HG03520 (cell line): Measurements from ENCODE around the gene PRDX5.
A peak's percentile ranks its signal among the peaks of the same experiment; 100 is the strongest.

Experiments
- ATAC-seq: cut with Tn5 transposase; IDR thresholded peaks from one replicate; pipeline ENCODE4 v1.9.1; 2021; ENCODE audit warnings: mild to moderate bottlenecking, moderate library complexity; ENCODE audit not compliant: unreplicated experiment

PRDX5 gene

DNA sequence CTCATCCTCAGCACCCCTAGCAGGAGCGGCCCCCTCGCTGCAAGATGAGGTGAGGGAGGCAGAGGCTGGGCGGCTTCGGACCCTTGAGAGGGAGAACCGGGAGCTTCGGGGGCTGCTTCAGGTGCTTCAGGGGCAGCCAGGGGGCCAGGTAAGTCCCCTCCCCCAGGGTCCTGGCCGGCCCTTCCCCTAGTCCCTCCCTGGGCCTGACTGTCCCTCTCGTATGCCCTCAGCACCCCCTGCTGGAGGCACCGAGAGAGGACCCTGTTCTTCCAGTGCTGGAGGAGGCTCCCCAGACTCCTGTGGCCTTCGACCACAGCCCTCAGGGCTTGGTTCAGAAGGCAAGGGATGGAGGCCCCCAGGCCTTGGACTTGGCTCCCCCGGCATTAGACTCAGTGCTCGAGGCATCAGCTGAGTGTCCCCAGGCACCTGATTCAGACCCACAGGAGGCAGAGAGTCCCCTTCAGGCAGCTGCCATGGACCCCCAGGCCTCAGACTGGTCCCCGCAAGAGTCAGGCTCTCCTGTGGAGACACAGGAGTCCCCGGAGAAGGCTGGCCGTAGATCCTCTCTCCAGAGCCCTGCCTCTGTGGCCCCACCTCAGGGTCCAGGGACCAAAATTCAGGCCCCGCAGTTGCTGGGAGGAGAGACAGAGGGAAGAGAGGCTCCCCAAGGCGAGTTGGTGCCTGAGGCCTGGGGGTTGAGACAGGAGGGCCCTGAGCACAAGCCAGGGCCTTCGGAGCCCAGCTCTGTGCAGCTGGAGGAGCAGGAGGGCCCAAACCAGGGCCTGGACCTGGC, 26.0 kb downstream of the PRDX5 start:
- ATAC-seq, result no peak

DNA sequence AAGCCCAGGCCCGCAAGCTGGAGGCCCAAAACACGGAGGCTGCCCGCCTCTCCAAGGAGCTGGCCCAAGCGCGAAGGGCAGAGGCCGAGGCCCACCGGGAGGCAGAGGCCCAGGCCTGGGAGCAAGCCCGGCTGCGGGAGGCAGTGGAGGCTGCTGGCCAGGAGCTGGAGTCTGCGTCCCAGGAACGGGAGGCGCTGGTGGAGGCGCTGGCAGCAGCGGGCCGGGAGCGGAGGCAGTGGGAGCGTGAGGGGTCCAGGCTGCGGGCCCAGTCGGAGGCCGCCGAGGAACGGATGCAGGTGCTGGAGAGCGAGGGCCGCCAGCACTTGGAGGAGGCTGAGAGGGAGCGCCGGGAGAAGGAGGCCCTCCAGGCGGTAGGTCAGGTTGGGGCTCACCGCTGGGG, 26.9 kb downstream of the PRDX5 start:
- ATAC-seq, result no peak

DNA sequence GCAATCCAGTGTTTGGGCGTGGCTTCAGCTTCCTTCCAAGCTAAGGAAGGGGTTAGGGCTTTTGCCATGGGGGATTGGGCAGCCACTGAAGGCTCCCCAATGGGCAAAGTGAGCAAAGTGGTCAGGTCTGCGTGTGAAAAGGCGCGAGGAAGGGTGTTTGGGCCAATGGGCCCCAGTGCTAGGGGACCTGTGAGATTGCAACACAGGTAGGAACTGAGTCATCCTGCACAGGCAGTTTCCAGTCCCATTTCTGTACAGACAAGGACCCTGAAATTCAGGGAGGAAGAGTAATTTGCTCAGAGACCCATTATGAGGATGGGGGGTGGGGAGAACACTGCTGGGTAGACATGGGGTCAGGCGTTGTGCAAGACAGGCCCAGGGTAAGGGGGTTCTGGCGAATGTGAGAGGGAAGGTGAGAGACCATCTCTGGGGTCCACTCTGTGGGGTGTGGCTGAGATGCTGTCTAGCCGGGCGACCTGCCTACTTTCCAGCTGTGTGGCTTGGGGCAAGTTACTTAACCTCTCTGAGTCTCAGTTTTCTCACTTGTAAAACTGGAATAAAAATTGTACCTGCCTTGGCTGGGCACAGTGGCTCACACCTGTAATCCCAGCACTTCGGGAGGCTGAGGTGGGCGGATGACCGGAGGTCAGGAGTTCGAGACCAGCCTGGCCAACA, 29.4 kb downstream of the PRDX5 start:
- no peak for ATAC-seq

DNA sequence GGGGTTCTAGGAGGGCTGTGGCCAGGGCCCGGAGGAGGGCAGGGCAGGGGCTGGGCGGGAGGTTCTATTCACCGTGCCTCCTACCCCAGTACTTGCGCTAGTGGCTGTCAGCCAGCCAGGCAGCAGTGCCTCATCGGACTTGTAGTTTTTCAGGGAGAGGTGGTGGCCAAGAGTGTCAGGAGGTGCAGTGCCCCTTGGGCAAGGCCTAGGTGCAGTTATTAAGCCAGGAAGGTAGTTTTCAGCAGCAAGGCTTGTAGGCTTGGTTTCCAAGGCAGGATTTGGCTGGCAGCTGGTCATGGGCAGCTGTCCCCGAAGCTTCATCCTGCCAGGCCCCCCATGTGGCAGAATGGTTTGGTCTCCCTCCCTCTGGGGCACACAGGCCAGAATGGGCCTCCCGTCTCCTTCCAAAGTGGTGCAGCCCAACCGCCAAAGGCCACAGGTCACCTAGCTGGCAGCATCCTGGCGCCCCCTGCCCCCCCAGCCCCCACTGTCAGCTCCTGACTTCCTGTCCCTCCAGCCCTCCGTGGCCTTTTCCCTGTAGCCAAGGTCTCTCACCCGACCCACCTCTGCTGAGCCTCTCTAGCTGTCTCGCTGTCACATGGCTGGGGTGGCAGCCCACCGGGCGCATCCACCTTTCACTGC, 30.6 kb downstream of the PRDX5 start:
- no peak for ATAC-seq

DNA sequence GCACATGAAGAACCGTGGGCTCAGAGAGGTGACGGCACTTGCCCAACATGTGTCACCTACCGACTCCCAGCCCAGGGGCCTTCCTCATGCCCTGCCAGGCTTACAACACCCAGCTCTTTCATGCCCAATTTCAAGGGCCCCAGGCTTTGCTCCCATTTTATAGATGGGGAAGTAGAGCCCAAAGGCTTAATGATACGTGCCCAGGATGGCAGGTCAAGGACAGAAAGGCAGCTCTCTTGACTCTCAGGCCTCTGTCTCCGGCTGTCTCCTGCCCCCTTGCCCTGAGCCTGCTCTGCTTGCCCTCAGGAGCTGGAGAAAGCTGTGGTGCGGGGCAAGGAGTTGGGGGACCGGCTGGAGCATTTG, 31.1 kb downstream of the PRDX5 start:
- ATAC-seq, result no peak

DNA sequence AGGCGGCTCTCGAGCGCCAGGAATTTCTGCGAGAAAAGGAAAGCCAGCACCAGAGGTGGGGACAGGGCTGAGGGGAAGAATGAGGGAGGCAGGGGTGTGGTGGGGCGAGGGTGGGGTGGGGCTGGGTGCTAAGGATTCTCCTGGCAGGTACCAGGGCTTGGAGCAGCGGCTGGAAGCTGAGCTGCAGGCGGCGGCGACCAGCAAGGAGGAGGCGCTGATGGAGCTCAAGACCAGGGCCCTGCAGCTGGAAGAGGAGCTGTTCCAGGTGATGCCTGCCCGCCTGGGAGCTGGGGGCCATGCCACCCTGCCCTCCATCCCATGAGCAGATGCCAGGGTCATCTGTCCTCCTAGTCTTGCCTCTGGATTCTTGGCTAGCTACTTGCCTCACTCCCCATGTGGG, 31.5 kb downstream of the PRDX5 start:
- no peak for ATAC-seq

DNA sequence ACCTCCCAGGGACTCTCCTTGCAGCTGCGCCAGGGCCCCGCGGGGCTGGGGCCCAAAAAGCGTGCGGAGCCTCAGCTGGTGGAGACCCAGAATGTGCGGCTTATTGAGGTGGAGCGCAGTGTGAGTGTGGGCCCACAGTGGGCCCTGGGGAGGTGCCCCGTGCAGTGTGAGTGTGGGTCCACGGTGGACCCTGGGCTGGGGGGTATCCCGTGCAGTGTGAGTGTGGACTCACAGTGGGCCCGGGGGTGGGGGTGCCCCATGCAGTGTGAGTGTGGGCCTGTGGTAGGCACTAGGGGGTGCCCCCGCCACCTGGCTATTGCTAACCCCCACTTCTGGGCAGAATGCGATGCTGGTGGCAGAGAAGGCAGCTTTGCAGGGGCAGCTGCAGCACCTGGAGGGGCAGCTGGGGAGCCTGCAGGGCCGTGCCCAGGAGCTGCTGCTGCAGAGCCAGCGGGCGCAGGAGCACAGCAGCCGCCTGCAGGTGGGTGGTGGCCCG, 33.3 kb downstream of the PRDX5 start:
- ATAC-seq, result no peak

DNA sequence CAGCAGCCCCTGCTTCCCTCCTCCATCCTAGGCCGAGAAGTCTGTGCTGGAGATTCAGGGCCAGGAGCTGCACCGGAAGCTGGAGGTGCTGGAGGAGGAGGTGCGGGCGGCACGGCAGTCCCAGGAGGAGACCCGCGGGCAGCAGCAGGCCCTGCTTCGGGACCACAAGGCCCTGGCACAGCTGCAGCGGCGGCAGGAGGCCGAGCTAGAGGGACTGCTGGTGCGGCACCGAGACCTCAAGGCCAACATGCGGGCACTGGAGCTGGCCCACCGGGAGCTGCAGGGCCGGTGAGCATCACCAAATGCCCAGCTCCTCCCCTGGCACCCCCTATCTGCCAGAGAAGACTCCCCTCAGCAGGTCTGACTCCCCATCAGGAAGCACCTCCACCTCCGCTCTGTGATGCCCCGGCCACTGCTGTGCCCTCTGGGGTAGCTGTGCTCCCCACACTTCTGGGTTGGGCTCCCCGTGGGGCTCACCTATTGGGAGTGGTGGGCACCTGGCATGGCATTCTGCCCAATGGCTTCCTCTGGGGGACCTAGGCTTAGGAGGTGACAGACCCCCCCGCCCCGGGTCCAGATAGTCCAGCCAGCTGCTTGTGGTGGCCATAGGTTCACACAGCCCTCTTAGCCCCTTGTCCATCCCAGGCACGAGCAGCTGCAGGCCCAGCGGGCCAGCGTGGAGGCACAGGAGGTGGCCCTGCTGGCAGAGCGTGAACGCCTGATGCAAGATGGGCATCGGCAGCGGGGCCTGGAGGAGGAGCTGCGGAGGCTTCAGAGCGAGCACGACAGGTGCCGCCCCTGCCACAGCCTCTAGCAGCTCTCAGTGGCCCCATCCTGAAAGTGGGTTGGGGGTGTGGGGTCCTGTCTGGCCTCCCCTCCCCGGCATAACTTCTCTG, 34.4 kb downstream of the PRDX5 start:
- ATAC-seq, result no peak

DNA sequence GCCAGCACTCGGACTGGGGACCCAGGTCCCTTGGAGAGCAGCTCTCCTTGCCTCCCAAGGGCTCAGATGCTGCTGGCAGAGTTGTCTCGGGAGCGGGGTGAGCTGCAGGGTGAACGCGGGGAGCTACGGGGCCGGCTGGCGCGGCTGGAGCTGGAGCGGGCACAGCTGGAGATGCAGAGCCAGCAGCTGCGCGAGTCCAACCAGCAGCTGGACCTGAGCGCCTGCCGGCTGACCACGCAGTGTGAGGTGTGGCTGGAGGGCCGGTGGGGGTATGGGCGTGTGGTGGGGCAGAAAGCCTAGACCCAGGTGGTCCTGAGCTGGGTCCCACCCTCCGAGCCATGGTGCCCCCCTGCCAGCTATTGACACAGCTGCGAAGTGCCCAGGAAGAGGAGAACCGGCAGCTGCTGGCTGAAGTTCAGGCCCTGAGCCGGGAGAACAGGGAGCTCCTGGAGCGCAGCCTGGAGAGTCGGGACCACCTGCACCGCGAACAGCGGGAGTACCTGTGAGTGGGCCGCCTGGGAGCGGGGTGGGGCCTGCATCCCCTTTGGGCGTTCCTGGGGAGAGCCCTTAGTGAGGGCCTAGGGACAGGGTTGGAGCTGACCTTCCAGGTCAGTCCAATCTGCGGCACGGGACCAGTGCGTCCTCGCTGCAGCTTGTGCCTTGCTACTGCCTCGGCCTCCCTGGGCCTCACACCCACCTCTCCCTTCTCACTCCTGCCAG, 35.2 kb downstream of the PRDX5 start:
- no peak for ATAC-seq

DNA sequence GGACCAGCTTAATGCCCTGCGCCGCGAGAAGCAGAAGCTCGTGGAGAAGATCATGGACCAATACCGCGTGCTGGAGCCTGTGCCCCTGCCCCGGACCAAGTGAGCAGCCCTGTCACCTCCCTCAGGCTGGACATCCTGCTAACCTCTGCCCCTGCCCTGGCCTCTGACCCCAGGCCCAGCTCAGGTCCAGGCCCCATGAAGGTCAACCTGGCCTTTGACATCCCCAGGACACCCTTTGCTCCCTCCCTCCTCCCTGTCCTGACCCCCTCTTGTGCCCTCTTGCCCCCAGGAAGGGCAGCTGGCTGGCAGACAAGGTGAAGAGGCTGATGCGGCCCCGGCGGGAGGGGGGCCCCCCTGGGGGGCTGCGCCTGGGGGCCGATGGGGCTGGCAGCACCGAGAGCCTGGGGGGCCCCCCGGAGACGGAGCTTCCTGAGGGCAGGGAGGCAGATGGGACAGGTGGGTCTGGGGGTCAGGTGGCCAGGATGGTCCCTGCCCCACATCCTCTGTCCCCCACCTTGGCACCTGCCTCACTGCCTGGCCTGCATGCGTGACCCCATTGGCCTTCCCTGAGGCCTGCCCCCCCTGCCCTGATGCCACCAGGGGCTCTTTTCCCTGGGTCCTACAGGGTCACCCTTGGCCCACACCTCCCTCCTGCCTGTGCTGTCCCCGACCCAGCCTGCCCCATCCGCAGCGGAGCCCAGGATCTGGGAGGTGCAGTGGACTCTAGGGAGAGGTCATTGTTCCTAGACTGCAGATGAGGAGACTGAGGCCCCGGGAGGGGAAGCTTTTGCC, 36.0 kb downstream of the PRDX5 start:
- ATAC-seq, result no peak

DNA sequence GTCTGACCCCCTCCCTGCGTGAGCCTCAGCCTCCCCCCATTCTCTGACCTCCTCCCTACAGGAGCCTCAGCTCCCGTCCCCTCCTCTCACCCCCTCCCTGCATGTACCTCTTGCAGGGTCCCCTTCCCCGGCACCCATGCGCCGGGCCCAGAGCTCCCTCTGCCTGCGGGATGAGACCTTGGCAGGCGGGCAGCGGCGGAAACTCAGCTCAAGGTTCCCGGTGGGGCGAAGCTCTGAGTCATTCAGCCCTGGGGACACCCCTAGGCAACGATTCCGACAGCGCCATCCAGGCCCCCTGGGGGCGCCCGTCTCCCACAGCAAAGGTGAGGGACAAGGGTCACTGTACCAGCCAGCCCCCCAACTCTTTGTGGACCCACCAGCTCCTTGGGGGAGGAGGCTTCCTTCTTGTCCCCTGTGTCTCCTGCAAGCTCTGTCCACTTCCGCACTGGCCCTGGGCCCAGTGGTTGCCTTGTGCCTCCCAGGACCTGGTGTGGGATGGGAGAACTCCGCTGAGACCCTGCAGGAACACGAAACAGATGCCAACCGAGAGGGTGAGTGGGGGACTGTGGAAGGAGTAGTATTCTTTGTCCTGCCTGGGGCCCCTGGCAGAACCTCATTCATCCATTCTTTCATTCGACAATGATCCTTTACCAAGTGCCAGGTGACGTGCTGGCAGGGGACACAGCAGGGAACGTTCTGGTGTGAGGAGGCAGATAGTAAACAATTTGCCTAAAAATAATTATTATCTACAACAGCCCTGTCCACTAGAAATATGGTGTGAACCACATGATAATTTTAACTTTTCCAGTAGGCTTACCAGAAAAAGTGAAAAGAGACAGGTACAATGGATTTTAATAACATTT, 37.4 kb downstream of the PRDX5 start:
- no peak for ATAC-seq

DNA sequence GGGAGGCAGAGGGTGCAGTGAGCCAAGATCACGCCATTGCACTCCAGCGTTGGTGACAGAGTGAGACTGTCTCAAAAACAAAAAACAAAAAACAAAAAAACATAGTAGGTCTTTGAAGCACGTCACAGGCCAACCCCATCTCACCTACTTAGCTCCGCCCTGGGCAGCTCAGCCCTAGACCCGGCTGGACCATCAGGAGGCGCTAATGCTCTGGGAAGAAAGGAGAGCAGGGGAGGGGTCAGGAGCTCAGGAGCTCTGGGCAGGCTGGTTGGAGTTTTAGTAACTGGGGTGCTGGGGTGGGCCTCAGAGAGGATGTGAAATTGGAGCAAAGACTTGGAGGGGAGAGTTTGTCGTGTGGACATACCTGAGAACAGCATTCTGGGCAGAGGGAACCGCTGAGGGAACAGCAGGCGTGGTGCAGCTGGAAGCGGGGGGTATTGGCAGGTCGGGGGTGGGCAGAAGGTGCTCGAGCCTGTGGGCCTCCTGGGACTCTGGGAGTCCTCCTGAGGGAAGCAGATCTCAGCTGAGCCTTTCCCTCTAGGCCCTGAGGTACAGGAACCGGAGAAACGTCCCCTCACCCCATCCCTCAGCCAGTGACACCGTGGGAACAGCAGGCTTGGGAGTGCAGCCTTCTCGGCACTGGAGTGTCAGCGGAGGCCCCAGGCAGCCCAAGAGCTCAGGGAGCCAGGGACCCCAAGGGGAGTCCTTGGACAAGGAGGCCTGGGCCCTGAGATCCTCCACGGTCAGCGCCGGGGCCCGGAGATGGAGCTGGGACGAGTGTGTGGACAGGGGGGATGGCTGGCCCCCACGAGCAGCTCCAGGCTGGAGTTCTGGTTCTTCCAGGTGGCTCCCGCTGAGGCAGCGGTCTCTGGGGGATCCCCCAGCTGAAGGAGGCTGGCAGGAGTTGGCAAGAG, 38.8 kb downstream of the PRDX5 start:
- no peak for ATAC-seq

DNA sequence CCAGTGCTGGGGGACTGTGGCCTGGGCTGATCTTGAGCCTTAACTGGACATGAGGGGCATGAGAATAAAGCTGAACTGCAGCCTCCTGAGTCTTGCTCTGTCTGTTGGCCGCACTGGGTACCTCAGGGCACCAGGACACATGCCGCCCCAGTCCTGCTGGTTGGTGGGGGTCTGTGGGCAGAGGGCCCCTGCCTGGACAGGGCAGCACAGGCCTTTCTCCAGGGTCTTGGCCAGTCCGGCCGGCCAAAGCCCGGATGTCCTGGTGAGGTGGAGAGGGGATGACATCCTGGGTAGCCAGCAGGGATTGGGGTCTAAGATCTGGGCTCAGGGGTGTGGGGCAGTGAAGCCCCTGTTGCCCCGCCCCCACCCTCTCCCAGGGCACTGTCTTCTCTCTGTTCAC, 39.5 kb downstream of the PRDX5 start:
- ATAC-seq, result no peak

DNA sequence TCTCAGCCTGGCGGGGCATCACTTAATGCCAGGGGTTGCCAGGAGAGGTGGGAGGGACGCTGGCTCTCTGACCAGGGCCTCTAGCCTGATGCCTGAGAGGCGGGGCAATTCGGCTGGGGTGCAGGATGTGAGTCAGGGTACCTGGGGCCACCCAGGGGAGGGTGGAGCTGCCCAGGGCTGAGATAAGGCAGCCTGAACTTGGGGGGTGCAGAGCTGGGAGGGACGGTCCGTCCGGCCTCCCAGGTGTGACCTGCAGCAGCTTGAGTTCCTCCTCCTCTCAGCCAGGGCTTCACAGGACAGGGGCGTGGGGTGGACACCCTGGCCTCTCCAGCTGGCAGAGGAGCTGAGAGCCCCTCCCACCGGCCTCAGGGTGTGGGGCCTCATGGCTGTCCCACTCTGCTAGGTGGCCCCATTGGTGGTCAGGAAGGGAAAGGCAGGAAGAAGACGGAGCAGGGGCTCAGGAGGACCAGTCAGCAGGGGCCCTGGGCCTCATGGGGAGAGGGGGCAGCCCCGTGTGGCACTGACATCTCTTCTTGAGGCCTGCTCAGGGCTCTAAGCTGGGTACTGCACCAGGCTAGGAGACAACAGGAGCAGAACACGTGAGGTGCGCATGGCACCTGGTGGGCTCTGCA, 40.1 kb downstream of the PRDX5 start:
- no peak for ATAC-seq

DNA sequence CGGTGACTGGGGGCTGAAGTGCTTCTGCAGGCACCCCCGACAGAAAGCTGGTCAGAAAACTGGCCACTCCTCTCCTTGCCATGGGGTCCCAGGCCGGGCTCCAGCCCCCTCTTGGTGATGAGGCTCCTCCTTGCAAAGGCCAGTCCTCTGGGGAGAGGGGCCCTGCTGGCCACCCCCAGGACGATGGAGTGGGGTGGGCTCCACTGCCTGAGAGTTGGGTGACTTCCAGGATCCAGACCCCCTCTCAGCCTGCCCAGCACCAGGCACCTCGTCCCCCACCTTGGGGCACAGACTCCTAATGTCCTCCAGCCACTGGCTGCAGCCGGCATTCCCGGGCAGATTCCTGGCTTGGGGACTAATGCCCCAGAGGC, 40.6 kb downstream of the PRDX5 start:
- ATAC-seq, result no peak

DNA sequence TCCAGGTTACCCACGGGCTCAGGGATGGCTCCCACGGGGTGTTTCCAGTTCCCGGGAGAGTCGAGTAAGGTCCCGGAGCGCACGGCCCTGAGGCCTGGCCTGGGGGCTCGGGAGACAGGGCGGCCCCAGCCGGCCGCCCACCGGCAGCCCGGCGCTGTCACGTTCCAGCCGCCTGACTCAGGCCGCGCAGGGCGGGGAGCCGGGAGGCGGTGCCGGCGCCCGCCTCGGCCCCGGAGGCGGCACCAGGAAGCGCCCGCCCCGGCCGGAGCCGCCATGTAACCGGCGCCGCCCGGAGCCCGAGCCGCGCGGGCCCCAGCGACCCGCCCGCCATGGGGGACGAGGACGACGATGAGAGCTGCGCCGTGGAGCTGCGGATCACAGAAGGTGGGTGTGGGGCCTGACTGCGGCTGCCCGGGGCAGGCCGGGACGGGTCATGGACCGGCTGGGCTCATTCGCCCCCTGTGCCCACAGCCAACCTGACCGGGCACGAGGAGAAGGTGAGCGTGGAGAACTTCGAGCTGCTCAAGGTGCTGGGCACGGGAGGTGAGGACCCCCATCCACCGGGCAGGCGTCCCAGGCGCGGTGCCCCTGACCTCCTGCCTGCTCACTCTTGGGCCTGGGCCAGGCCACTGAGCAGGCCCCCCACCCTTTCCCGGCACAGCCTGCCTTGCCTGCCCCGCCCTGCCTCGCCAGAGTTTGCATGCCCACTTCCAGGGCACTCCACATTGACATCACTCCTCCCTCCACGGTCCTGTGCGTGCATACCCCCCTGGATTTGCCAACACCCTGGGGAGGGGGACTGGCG, 41.2 kb downstream of the PRDX5 start, which contains the start of gene RPS6KA4:
Gene RPS6KA4, plus strand, starts transcription at position 256 of the 805 bp plus-strand sequence. Its CDS starts 74 bp downstream, at position 330.
- peak; percentile 52 for ATAC-seq
